ENCODE results near the gene EFNA5.

Gene EFNA5

DNA sequence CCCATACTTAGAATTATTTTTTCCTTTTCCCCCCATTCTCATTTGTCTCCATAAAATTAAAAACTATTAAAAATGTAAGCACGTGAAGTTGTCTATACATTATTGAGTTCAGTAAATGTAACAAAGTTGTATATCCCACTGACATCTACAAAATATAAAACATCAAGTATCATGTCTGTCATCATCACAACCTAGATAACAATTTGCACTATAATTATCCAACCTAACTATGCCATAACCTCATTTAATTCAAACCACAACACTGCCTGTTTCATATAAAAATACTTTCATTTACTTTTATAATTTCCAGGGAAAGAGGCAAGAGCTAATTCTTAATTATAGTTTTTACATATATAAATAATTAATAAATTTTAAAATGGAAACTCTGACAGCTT is 9.1 kb downstream of the EFNA5 start:
- Histone ChIP-seq H3K27me3 (ENCODE audit: insufficient read depth, low read length) (no peaks in the 10 kb centered on the region), H3K4me3 (ENCODE audit: low read depth, low read length, poor library complexity, severe bottlenecking) (no peak overlapping the region), H3K9ac (ENCODE audit: low read length) (no peak overlapping the region), H3K36me3 (ENCODE audit: insufficient read depth, low read length) (no peaks in the 10 kb centered on the region), H2AFZ (ENCODE audit: low read length) (no peak overlapping the region), H3K4me2 (ENCODE audit: low read length) (no peak overlapping the region), H3K9me2 (ENCODE audit: low read depth, low read length) (no peaks in the 10 kb centered on the region), H3K4me1 (ENCODE audit: insufficient read depth, low read length, severe bottlenecking) (peaks cover 5% of the 10 kb centered on the region), H3F3A (ENCODE audit: insufficient read depth, low read length) (0 out of 2 replicates have a peak, but pooled peaks cover 5% of the 10 kb centered on the region), H3K9me3 (ENCODE audit: low read length) (no peaks in the 10 kb centered on the region), H3K79me2 (ENCODE audit: insufficient read depth, low read length) (no peaks in the 10 kb centered on the region), H3K27ac (ENCODE audit: low read depth, low read length, poor library complexity, severe bottlenecking) (no peak overlapping the region), H4K20me1 (ENCODE audit: insufficient read depth, low read length) (no peaks in the 10 kb centered on the region)
- TF ChIP-seq CTCF (IDR thresholded peaks at IDR 0.05; ENCODE audit: low read length) = no peak
- no peak for TF ChIP-seq EZH2 (IDR thresholded peaks at IDR 0.05; ENCODE audit: borderline replicate concordance, low read length)

DNA sequence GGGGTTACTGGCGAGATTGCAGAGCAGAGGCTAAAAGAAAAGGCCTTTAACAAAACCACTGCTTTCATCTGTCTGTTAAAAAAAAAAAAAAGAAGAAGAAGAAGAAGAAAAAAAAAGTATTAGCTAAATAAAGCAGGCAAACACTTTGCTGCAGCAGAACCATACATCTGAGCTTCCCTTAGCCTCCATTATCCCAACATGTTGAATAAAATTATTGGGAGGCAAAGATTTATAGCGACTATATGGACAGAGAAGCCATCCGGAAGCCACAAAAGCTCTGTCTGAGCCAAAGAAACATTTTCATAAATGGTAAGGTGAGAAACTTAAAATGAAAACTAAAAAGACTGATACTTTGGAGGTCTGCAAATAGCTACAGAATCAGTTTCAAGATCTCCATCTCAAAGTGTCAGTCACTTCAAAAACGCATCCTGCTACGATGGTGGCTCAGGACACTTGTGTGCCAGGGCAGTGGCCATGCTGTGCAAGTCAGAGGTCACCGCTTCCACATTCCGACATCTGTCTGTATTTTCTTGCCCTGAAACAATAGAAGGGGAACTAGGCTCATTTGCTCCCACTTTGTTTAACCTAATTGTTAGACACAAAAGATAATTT is 9.6 kb downstream of the EFNA5 start:
- peaks cover under 1% of the 10 kb centered on the region for H3K4me1 ChIP-seq (ENCODE audit: insufficient read depth, low read length, severe bottlenecking)
- TF ChIP-seq CTCF (IDR thresholded peaks at IDR 0.05; ENCODE audit: low read length) (no peak), EZH2 (IDR thresholded peaks at IDR 0.05; ENCODE audit: borderline replicate concordance, low read length) (no peak)
- no peaks in the 10 kb centered on the region for H3K36me3 ChIP-seq (ENCODE audit: insufficient read depth, low read length)
- H3K79me2 ChIP-seq (ENCODE audit: insufficient read depth, low read length) = no peaks in the 10 kb centered on the region
- no peaks in the 10 kb centered on the region for H3K9me3 ChIP-seq (ENCODE audit: low read length)
- no peak overlapping the region for H3K4me3 ChIP-seq (ENCODE audit: low read depth, low read length, poor library complexity, severe bottlenecking)
- H4K20me1 ChIP-seq (ENCODE audit: insufficient read depth, low read length) = no peaks in the 10 kb centered on the region
- H3K27ac ChIP-seq (ENCODE audit: low read depth, low read length, poor library complexity, severe bottlenecking) = no peak overlapping the region
- H3K4me2 ChIP-seq (ENCODE audit: low read length) = no peak overlapping the region
- no peak overlapping the region for H3K9ac ChIP-seq (ENCODE audit: low read length)
- H3K27me3 ChIP-seq (ENCODE audit: insufficient read depth, low read length) = no peaks in the 10 kb centered on the region
- no peaks in the 10 kb centered on the region for H3K9me2 ChIP-seq (ENCODE audit: low read depth, low read length)
- no peak overlapping the region for H2AFZ ChIP-seq (ENCODE audit: low read length)
- 0 out of 2 replicates have a peak, but pooled peaks cover 5% of the 10 kb centered on the region for H3F3A ChIP-seq (ENCODE audit: insufficient read depth, low read length)

DNA sequence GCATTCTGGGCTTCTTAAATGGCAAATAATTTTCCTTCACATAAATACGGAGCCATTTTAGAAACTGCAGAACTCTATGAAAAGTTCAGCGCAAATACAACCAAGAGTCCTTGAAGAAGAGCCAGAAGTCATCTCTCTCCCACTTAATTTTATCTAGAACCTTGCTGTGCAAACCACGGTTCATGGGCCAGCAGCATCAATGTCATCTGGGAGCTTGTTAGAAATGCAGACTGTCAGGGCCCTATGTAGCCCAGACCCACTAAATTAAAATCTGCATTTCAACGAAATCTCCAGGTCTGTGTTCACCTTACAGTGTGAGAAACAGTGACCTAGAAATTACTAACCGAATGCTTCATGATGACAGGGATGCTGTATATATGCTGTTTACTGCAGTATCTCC is 12.2 kb downstream of the EFNA5 start:
- H3K9ac ChIP-seq (ENCODE audit: low read length) = no peak overlapping the region
- no peaks in the 10 kb centered on the region for H3K4me1 ChIP-seq (ENCODE audit: insufficient read depth, low read length, severe bottlenecking)
- no peaks in the 10 kb centered on the region for H3K27me3 ChIP-seq (ENCODE audit: insufficient read depth, low read length)
- no peak overlapping the region for H3K4me3 ChIP-seq (ENCODE audit: low read depth, low read length, poor library complexity, severe bottlenecking)
- no peaks in the 10 kb centered on the region for H3F3A ChIP-seq (ENCODE audit: insufficient read depth, low read length)
- no peaks in the 10 kb centered on the region for H3K9me2 ChIP-seq (ENCODE audit: low read depth, low read length)
- no peaks in the 10 kb centered on the region for H3K79me2 ChIP-seq (ENCODE audit: insufficient read depth, low read length)
- no peaks in the 10 kb centered on the region for H4K20me1 ChIP-seq (ENCODE audit: insufficient read depth, low read length)
- TF ChIP-seq EZH2 (IDR thresholded peaks at IDR 0.05; ENCODE audit: borderline replicate concordance, low read length) (no peak), CTCF (IDR thresholded peaks at IDR 0.05; ENCODE audit: low read length) (no peak)
- H3K27ac ChIP-seq (ENCODE audit: low read depth, low read length, poor library complexity, severe bottlenecking) = no peak overlapping the region
- H3K36me3 ChIP-seq (ENCODE audit: insufficient read depth, low read length) = no peaks in the 10 kb centered on the region
- no peak overlapping the region for H2AFZ ChIP-seq (ENCODE audit: low read length)
- no peaks in the 10 kb centered on the region for H3K9me3 ChIP-seq (ENCODE audit: low read length)
- no peak overlapping the region for H3K4me2 ChIP-seq (ENCODE audit: low read length)

Data from OCI-LY1 (cell line).